ENCODE data around the gene ENTR1. TPM values are rescaled to one million over a fixed set of nuclear protein-coding genes. Genes with fewer than 3 reads are reported as not detected.

The ENTR1 gene
- total and polyA plus RNA-seq, 2 of the 13 experiments (the other 11 are each of a cell fraction or from before 2014, with no cell fraction given): 70.1 to 76.4 TPM

- H3K9me3 ChIP-seq (ENCODE audit: low read length): no peaks in the 10 kb centered on the region
- no peak for ATAC-seq
- WGBS (ENCODE audit: low lambda C conversion rate): 95% methylated on average over 11 of the region's 11 CpGs
- H3K79me2 ChIP-seq (ENCODE audit: insufficient read depth, low read length): no peaks in the 10 kb centered on the region
- H3K36me3 ChIP-seq (replicated peaks in 1 of 2; ENCODE audit: control insufficient read depth in 1 of 2, insufficient read depth in 2 of 2, low read length in 2 of 2): peaks cover 44 to 77% of the 10 kb centered on the region in 2 experiments; a peak in 4 of 5 replicates
- in situ Hi-C loops (cut with HindIII; ENCODE audit: extremely low pct_ligation_motif_present, low pct_unique_long_range_greater_than_20kb) (no loop called here), intact Hi-C loops (cut with micrococcal nuclease; ENCODE audit: unreplicated experiment) (no loop called here)
- no peak for FAIRE-seq
- no peak for DNase-seq (ENCODE audit: low spot score)
- CTCF ChIA-PET (ENCODE audit: low intra/inter-chr PET ratio, low total read pairs): no interaction called here
- no peak overlapping the region for H2AFZ ChIP-seq (ENCODE audit: low read length)
- TF ChIP-seq NCOA1 (CRISPR knock-in tag; IDR thresholded peaks at IDR 0.05) (no peak), NFIB (CRISPR knock-in tag; IDR thresholded peaks at IDR 0.05; ENCODE audit: borderline replicate concordance) (no peak)
- no peak overlapping the region for H3K9ac ChIP-seq (ENCODE audit: insufficient read depth, low read depth, low read length)
- BruUV-seq (replicated peaks): no TSS peak
- H3K4me2 ChIP-seq (ENCODE audit: low read depth, low read length): no peak overlapping the region
- H3K4me3 ChIP-seq (replicated peaks in 1 of 3; ENCODE audit: insufficient read depth in 1 of 3, low read depth in 2 of 3, low read length in 3 of 3): no peak overlapping the region
- no peak overlapping the region for H3K27ac ChIP-seq (ENCODE audit: extremely low read length, insufficient read depth, low read length)
- H4K20me1 ChIP-seq (ENCODE audit: insufficient read depth, low read length): no peaks in the 10 kb centered on the region
- POLR2A ChIA-PET: no interaction called here
- H3K4me1 ChIP-seq (ENCODE audit: insufficient read depth, low read length): no peaks in the 10 kb centered on the region
- no peaks in the 10 kb centered on the region for H3K27me3 ChIP-seq (ENCODE audit: control insufficient read depth in 1 of 2, insufficient read depth in 2 of 2, low read length in 2 of 2)
Measured at GRCh38 chr9:136453326-136453725, 42.9 kb upstream of the ENTR1 start.

GRCh38 chr9:136451221-136451877 is 40.9 kb upstream of the ENTR1 start:
- CTCF ChIA-PET (ENCODE audit: low intra/inter-chr PET ratio, low total read pairs): no interaction called here
- H2AFZ ChIP-seq (ENCODE audit: low read length): no peak overlapping the region
- H3K9me3 ChIP-seq (ENCODE audit: low read length): no peaks in the 10 kb centered on the region
- no peaks in the 10 kb centered on the region for H4K20me1 ChIP-seq (ENCODE audit: insufficient read depth, low read length)
- WGBS (ENCODE audit: low lambda C conversion rate): 96% methylated on average over 26 of the region's 26 CpGs
- ATAC-seq (no peak), FAIRE-seq (no peak), DNase-seq (ENCODE audit: low spot score) (no peak)
- no peak overlapping the region for H3K9ac ChIP-seq (ENCODE audit: insufficient read depth, low read depth, low read length)
- intact Hi-C loops (cut with micrococcal nuclease; ENCODE audit: unreplicated experiment): no loop called here
- H3K4me1 ChIP-seq (ENCODE audit: insufficient read depth, low read length): no peaks in the 10 kb centered on the region
- H3K27me3 ChIP-seq (ENCODE audit: control insufficient read depth in 1 of 2, insufficient read depth in 2 of 2, low read length in 2 of 2): no peaks in the 10 kb centered on the region
- no peak overlapping the region for H3K4me3 ChIP-seq (replicated peaks in 1 of 3; ENCODE audit: insufficient read depth in 1 of 3, low read depth in 2 of 3, low read length in 3 of 3)
- POLR2A ChIA-PET: no interaction called here
- in situ Hi-C loops (cut with HindIII; ENCODE audit: extremely low pct_ligation_motif_present, low pct_unique_long_range_greater_than_20kb): no loop called here
- no peaks in the 10 kb centered on the region for H3K79me2 ChIP-seq (ENCODE audit: insufficient read depth, low read length)
- no TSS peak for BruUV-seq (replicated peaks)
- no peak overlapping the region for H3K4me2 ChIP-seq (ENCODE audit: low read depth, low read length)
- H3K36me3 ChIP-seq (replicated peaks in 1 of 2; ENCODE audit: control insufficient read depth in 1 of 2, insufficient read depth in 2 of 2, low read length in 2 of 2): peaks cover 51 to 76% of the 10 kb centered on the region in 2 experiments; a peak in 4 of 5 replicates
- TF ChIP-seq JARID2 (CRISPR knock-in tag; IDR thresholded peaks at IDR 0.05; ENCODE audit: insufficient replicate concordance) (no peak), U2AF2 (IDR thresholded peaks at IDR 0.05; ENCODE audit: low read depth, low read length) (no peak), FOXA1 (IDR thresholded peaks at IDR 0.05) (no peak), FOXA1 (CRISPR knock-in tag; IDR thresholded peaks at IDR 0.05) (no peak), RFXANK (CRISPR knock-in tag; IDR thresholded peaks at IDR 0.05) (no peak), KDM1A (CRISPR knock-in tag; IDR thresholded peaks at IDR 0.05) (no peak)
- no peak overlapping the region for H3K27ac ChIP-seq (ENCODE audit: extremely low read length, insufficient read depth, low read length)

Data from HepG2 (cell line).